Measurements from ENCODE around the gene NUP107.

DNA sequence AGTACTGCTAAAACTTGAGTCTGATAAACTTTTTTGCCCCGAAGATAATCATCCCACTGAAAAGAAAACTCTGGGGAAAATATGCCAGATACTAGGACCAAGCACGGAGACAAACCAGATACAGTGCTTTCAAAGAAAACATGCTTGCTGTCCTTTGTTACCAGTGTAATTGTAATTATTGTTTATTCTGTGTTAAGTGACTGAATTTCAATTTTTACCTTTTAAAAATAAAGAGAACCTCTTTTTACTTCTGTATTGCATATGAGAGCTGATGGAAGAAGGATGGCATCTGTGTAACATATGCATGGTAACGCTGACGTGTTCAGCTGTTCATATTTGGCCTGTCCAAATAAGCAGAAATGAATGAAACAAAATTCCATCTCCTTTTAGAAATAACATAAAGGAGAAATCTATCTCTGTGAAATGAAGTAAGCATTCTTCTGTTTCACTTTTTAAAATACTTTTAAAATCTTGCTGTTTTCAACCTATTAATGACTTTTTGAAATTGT is 81.7 kb downstream of the NUP107 start:
- TF ChIP-seq CTCF (IDR thresholded peaks at IDR 0.05; ENCODE audit: low read length) (no peak), EZH2 (optimal IDR thresholded peaks at IDR 0.05; ENCODE audit: low read depth, low read length) (no peak)

Data from MM.1S (cell line).